AML-193 (cell line): ENCODE results near the gene ATP6V1B1.

Experiments
- DNase-seq, 2 experiments: peaks; one replicate each; lab custom pipeline; 2025; lab: John Stamatoyannopoulos, UW

Gene ATP6V1B1

GRCh38 chr2:70966681-70967080 lies 31.0 kb downstream of the ATP6V1B1 start:
- no peak for DNase-seq

- no peak for DNase-seq
Measured at GRCh38 chr2:70967189-70967588, 31.5 kb downstream of the ATP6V1B1 start.

- DNase-seq = no peak
Measured at GRCh38 chr2:70974592-70974991, 38.9 kb downstream of the ATP6V1B1 start.

GRCh38 chr2:70975237-70975636 lies 39.5 kb downstream of the ATP6V1B1 start:
- no peak for DNase-seq

GRCh38 chr2:70977605-70978205 lies 42.0 kb downstream of the ATP6V1B1 start:
- DNase-seq = no peak

GRCh38 chr2:70978341-70979179 lies 42.9 kb downstream of the ATP6V1B1 start, which contains the start of gene ANKRD53:
TSS of gene ANKRD53 (plus strand) at chr2:70978630. CDS start at chr2:70978646, 16 bp downstream.
- DNase-seq = no peak

GRCh38 chr2:70979180-70979488 lies 43.4 kb downstream of the ATP6V1B1 start:
- no peak for DNase-seq

- no peak for DNase-seq
Measured at GRCh38 chr2:70979626-70980025, 43.9 kb downstream of the ATP6V1B1 start.

GRCh38 chr2:70981421-70981820 lies 45.7 kb downstream of the ATP6V1B1 start:
- no peak for DNase-seq

GRCh38 chr2:70981866-70982810 lies 46.4 kb downstream of the ATP6V1B1 start:
- no peak for DNase-seq

- no peak for DNase-seq
Measured at GRCh38 chr2:70982971-70983370, 47.3 kb downstream of the ATP6V1B1 start.

- DNase-seq = no peak
Measured at GRCh38 chr2:70983506-70984227, 48.0 kb downstream of the ATP6V1B1 start.

- no peak for DNase-seq
Measured at GRCh38 chr2:70984228-70984575, 48.5 kb downstream of the ATP6V1B1 start.

GRCh38 chr2:70984576-70985282 lies 49.0 kb downstream of the ATP6V1B1 start:
- peak; percentile 41 to 53 for DNase-seq

GRCh38 chr2:70985283-70985688 lies 49.6 kb downstream of the ATP6V1B1 start:
- no peak for DNase-seq

- no peak for DNase-seq
Measured at GRCh38 chr2:70985956-70986355, 50.3 kb downstream of the ATP6V1B1 start.

- DNase-seq = no peak
Measured at GRCh38 chr2:70986499-70987189, 50.9 kb downstream of the ATP6V1B1 start.

- no peak for DNase-seq
Measured at GRCh38 chr2:70987386-70987785, 51.7 kb downstream of the ATP6V1B1 start.

GRCh38 chr2:70988151-70988550 lies 52.5 kb downstream of the ATP6V1B1 start:
- no peak for DNase-seq
